H9 (cell line): Measurements from ENCODE around the gene VPS9D1. TPM values are rescaled to one million over a fixed set of nuclear protein-coding genes. Genes with fewer than 3 reads are reported as not detected.

Experiments used
- DNase-seq: peaks from one replicate; pipeline ENCODE4 v3.0.0-alpha.2; 2017
- H2AFZ ChIP-seq: one replicate; pipeline ENCODE4 v1.6.1; 2013; ENCODE audit warnings: mild to moderate bottlenecking, low read length, control low read depth, moderate library complexity
- H2AK5ac ChIP-seq: 2 replicates; pipeline ENCODE4 v1.6.1; 2013; ENCODE audit warnings: low read length, control low read depth, mixed read lengths; ENCODE audit not compliant: insufficient read length
- H2BK120ac ChIP-seq: one replicate; pipeline ENCODE4 v1.6.1; 2013; ENCODE audit warnings: low read depth, mild to moderate bottlenecking, low read length, control low read depth, inconsistent platforms; ENCODE audit not compliant: poor library complexity, severe bottlenecking
- H2BK12ac ChIP-seq: 2 replicates; pipeline ENCODE4 v1.6.1; 2013; ENCODE audit warnings: low read length, control low read depth, mixed read lengths, low read depth; ENCODE audit not compliant: insufficient read length
- H2BK15ac ChIP-seq: 2 replicates; pipeline ENCODE4 v1.6.1; 2013; ENCODE audit warnings: low read depth, low read length, control low read depth
- H2BK20ac ChIP-seq: one replicate; pipeline ENCODE4 v1.6.1; 2013; ENCODE audit warnings: low read depth, mild to moderate bottlenecking, low read length, control low read depth, inconsistent platforms; ENCODE audit not compliant: poor library complexity, severe bottlenecking
- H2BK5ac ChIP-seq: 2 replicates; pipeline ENCODE4 v1.6.1; 2013; ENCODE audit warnings: low read length, control low read depth, mixed read lengths; ENCODE audit not compliant: insufficient read length
- H3K14ac ChIP-seq: 2 replicates; pipeline ENCODE4 v1.6.1; 2013; ENCODE audit warnings: low read length, control low read depth; ENCODE audit not compliant: insufficient read depth
- H3K18ac ChIP-seq: 2 replicates; pipeline ENCODE4 v1.6.1; 2013; ENCODE audit warnings: low read depth, mild to moderate bottlenecking, mixed read lengths, low read length, control low read depth; ENCODE audit not compliant: insufficient read length
- H3K23ac ChIP-seq: 2 replicates; pipeline ENCODE4 v1.6.1; 2013; ENCODE audit warnings: low read length, control low read depth, mixed read lengths, low read depth; ENCODE audit not compliant: insufficient read length
- H3K23me2 ChIP-seq: 2 replicates; pipeline ENCODE4 v1.6.1; 2013; ENCODE audit warnings: low read depth, mild to moderate bottlenecking, mixed read lengths, low read length, control low read depth; ENCODE audit not compliant: insufficient read length, poor library complexity, severe bottlenecking
- H3K27ac ChIP-seq: 2 replicates; pipeline ENCODE4 v1.5.1; 2013; ENCODE audit warnings: low read length, control low read depth, mixed read lengths, low read depth; ENCODE audit not compliant: insufficient read length
- H3K27me3 ChIP-seq: 2 replicates; pipeline ENCODE4 v1.6.1; 2013; ENCODE audit warnings: low read length, control low read depth, inconsistent platforms; ENCODE audit not compliant: insufficient read depth
- H3K4ac ChIP-seq: 2 replicates; pipeline ENCODE4 v1.6.1; 2013; ENCODE audit warnings: low read depth, mild to moderate bottlenecking, control low read depth, inconsistent platforms, low read length, moderate library complexity
- H3K4me1 ChIP-seq: 2 replicates; pipeline ENCODE4 v1.6.1; 2013; ENCODE audit warnings: low read length, control low read depth, inconsistent platforms; ENCODE audit not compliant: insufficient read depth
- H3K4me2 ChIP-seq: 2 replicates; pipeline ENCODE4 v1.6.1; 2013; ENCODE audit warnings: low read length, control low read depth, mixed read lengths; ENCODE audit not compliant: insufficient read length, insufficient read depth
- H3K56ac ChIP-seq: 2 replicates; pipeline ENCODE4 v1.6.1; 2013; ENCODE audit warnings: low read depth, mild to moderate bottlenecking, mixed read lengths, low read length, control low read depth; ENCODE audit not compliant: insufficient read length
- H3K79me1 ChIP-seq: 2 replicates; pipeline ENCODE4 v1.6.1; 2013; ENCODE audit warnings: low read depth, mild to moderate bottlenecking, moderate library complexity, low read length, control low read depth, inconsistent platforms; ENCODE audit not compliant: insufficient read depth, poor library complexity, severe bottlenecking
- H3K79me2 ChIP-seq: 2 replicates; pipeline ENCODE4 v1.6.1; 2013; ENCODE audit warnings: low read length, control low read depth, inconsistent platforms; ENCODE audit not compliant: insufficient read depth
- H3K9ac ChIP-seq: 2 replicates; pipeline ENCODE4 v1.6.1; 2013; ENCODE audit warnings: low read length, control low read depth, mixed read lengths; ENCODE audit not compliant: insufficient read length; ENCODE audit errors: extremely low read depth
- H3K9me3 ChIP-seq: one replicate; pipeline ENCODE4 v1.6.1; 2013; ENCODE audit warnings: low read depth, low read length, inconsistent platforms; ENCODE audit not compliant: control insufficient read depth
- H3T11ph ChIP-seq: one replicate; pipeline ENCODE4 v1.6.1; 2013; ENCODE audit warnings: mild to moderate bottlenecking, low read length, control low read depth, inconsistent platforms
- H4K20me1 ChIP-seq: one replicate; pipeline ENCODE4 v1.6.1; 2013; ENCODE audit not compliant: control insufficient read depth, insufficient read length, insufficient read depth
- H4K5ac ChIP-seq: 2 replicates; pipeline ENCODE4 v1.6.1; 2013; ENCODE audit warnings: low read depth, mild to moderate bottlenecking, mixed read lengths, low read length, control low read depth; ENCODE audit not compliant: insufficient read length
- H4K8ac ChIP-seq: replicated peaks from 2 replicates; pipeline ENCODE4 v1.6.1; 2013; ENCODE audit warnings: low read length, control low read depth, mixed read lengths, low read depth; ENCODE audit not compliant: insufficient read length
- H4K91ac ChIP-seq: 2 replicates; pipeline ENCODE4 v1.6.1; 2013; ENCODE audit warnings: low read depth, mild to moderate bottlenecking, moderate library complexity, mixed read lengths, low read length, control low read depth; ENCODE audit not compliant: insufficient read length
- H3K27ac Mint-ChIP-seq, 3 experiments: 2 replicates in 2 of 3; 3 replicates in 1 of 3; pipeline ENCODE4 v1.8.0; 2020 to 2021; ENCODE audit warnings: mixed read lengths in 3 of 3, mild to moderate bottlenecking in 1 of 3, moderate library complexity in 1 of 3
- H3K27me3 Mint-ChIP-seq: 2 replicates; pipeline ENCODE4 v1.8.0; 2021; ENCODE audit warnings: low read depth, mild to moderate bottlenecking, moderate library complexity, mixed read lengths
- H3K36me3 Mint-ChIP-seq, 3 experiments: 2 replicates in 2 of 3; 3 replicates in 1 of 3; pipeline ENCODE4 v1.8.0; 2020 to 2021; ENCODE audit warnings: low read depth in 3 of 3, mixed read lengths in 3 of 3; ENCODE audit not compliant: insufficient read depth in 1 of 3
- H3K4me1 Mint-ChIP-seq, 2 experiments: 2 replicates each; pipeline ENCODE4 v1.8.0; 2020; ENCODE audit warnings: mixed read lengths in 2 of 2
- H3K4me3 Mint-ChIP-seq, 2 experiments: 2 replicates in 1 of 2; 3 replicates in 1 of 2; pipeline ENCODE4 v1.8.0; 2020 to 2021; ENCODE audit warnings: mild to moderate bottlenecking in 2 of 2, mixed read lengths in 2 of 2, moderate library complexity in 1 of 2
- H3K9me3 Mint-ChIP-seq, 2 experiments: 2 replicates in 1 of 2; 3 replicates in 1 of 2; pipeline ENCODE4 v1.8.0; 2020; ENCODE audit warnings: mild to moderate bottlenecking in 2 of 2, mixed read lengths in 2 of 2, moderate library complexity in 1 of 2
- CTCF ChIP-seq: fragments of 200-600 bp; sonication (generic); conservative IDR thresholded peaks from 3 replicates; pipeline ENCODE4 v1.8.0; 2021; ENCODE audit warnings: antibody characterized with exemption, mild to moderate bottlenecking
- WGBS: extraction: QIAGEN DNeasy Blood & Tissue Kit; methylation state at CpG from one replicate; pipeline ENCODE4 v1.1.7; 2013; ENCODE audit warnings: missing lambda C conversion rate, low lambda C conversion rate, mixed read lengths; ENCODE audit not compliant: insufficient read length; ENCODE audit errors: extremely low coverage; 5-methylcytosine and 5-hydroxymethylcytosine counted together
- total RNA-seq: library from RNA; stranded (reverse); gene quantifications from 2 replicates; pipeline ENCODE4 v1.2.1, GENCODE V29; 2021

The VPS9D1 gene
- total RNA-seq, 1 experiment from 2014 or later = 6.0 TPM

DNA sequence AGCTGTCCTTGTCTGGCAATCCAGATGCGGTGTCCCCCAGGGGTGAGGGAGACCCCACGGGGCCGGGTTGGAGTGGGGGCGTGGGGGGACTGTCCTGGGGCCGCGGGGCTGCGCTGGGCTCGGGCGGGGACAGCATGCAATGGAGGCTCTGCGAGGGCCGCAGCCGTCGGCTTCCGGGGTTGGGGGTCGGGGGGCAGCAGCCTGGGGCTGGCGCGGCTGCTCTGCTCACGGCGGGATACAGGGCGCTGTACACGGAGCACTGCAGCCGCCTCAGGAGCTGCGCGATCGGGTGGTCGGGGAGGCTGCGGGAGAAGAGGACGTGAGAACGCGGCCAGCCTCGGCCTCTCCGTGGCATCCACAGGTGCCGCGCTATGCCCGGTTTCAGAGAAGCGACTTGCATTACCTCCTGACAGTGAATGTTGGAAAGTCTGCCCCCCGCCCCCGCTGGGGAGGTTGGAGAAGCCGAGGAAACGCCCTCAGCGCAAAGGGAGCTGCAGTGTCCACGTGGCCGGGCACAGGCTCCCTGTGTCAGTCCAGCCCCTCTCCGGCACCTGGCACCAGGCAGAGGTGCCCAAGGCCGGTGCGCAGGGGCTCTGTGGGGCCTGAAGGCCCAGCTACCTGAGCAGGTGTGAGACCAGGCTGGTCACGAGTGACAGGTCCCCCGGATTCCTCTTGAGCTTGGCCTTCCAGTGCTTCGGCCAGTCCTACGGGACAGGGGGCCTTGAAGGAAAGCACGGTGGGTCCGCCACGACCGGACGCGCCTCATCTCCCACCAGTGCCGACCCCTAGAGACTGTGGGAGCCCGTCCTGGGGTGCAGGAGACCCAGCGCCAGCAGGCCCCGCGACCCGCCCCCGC, 9.8 kb downstream of the VPS9D1 start:
- Histone ChIP-seq H2BK5ac (no peak overlapping the region), H4K8ac (no peak overlapping the region), H3K4me2 (no peak overlapping the region), H2BK20ac (no peak overlapping the region), H3K79me2 (no peaks in the 10 kb centered on the region), H3K18ac (no peak overlapping the region), H3K27me3 (no peaks in the 10 kb centered on the region), H3K4ac (no peak overlapping the region), H4K5ac (no peak overlapping the region), H3K79me1 (no peaks in the 10 kb centered on the region), H4K20me1 (no peaks in the 10 kb centered on the region), H2AFZ (no peak overlapping the region), H2AK5ac (no peak overlapping the region), H4K91ac (no peak overlapping the region), H2BK15ac (no peak overlapping the region), H3K23ac (no peak overlapping the region), H2BK12ac (no peak overlapping the region), H3K9me3 (no peaks in the 10 kb centered on the region), H2BK120ac (no peak overlapping the region), H3T11ph (no peak overlapping the region), H3K23me2 (peaks cover 11% of the 10 kb centered on the region), H3K14ac (no peak overlapping the region), H3K56ac (no peak overlapping the region), H3K27ac (no peak overlapping the region), H3K4me1 (no peaks in the 10 kb centered on the region), H3K9ac (no peak overlapping the region)
- Mint-ChIP-seq H3K27me3 (peaks cover 16% of the 10 kb centered on the region), H3K4me1 (peaks cover 13 to 18% of the 10 kb centered on the region in 2 experiments), H3K27ac (no peak overlapping the region), H3K9me3 (no peaks in the 10 kb centered on the region; a peak in 1 of 5 replicates), H3K4me3 (peak overlapping the region; percentile 34 to 66; a peak in 3 of 5 replicates), H3K36me3 (peaks cover 9 to 26% (median 13%) of the 10 kb centered on the region in 3 experiments; a peak in 6 of 7 replicates)
- peak; percentile 60 for DNase-seq
- TF ChIP-seq CTCF = no peak
- WGBS = no CpG with 5 or more reads among the region's 63 CpGs
